Measurements from ENCODE around the gene PTPRK. TPM values are rescaled to one million over a fixed set of nuclear protein-coding genes. Genes with fewer than 3 reads are reported as not detected.
A peak's percentile ranks its signal among the peaks of the same experiment; 100 is the strongest.

Gene PTPRK
- total and polyA plus RNA-seq, 2 of the 8 experiments (the other 6 are each of a cell fraction or from before 2014, with no cell fraction given), result 11.4 to 47.3 TPM

- H4K5ac ChIP-seq (ENCODE audit: insufficient read length, low read depth, low read length), result no peak overlapping the region
- no peaks in the 10 kb centered on the region; a peak in 1 of 8 replicates for H3K36me3 ChIP-seq (ENCODE audit: control insufficient read depth in 2 of 4, insufficient read depth in 4 of 4, low read length in 3 of 4)
- no peak overlapping the region for H2AFZ ChIP-seq (ENCODE audit: low read length)
- no peak overlapping the region for H3K23ac ChIP-seq (ENCODE audit: insufficient read length)
- H4K91ac ChIP-seq (replicated peaks; ENCODE audit: insufficient read length, low read length), result no peak overlapping the region
- H3K79me2 ChIP-seq (ENCODE audit: control insufficient read depth in 1 of 2, insufficient read depth in 2 of 2, low read length in 2 of 2), result peaks cover 0 to 8% of the 10 kb centered on the region in 2 experiments; a peak in 1 of 4 replicates
- no peaks in the 10 kb centered on the region for H4K20me1 ChIP-seq (replicated peaks in 1 of 2; ENCODE audit: control insufficient read depth in 1 of 2, insufficient read depth in 2 of 2, low read length in 2 of 2)
- H3K4me3 ChIP-seq (ENCODE audit: extremely low read depth in 1 of 4, insufficient read depth in 2 of 4, low read depth in 3 of 4, low read length in 4 of 4), result no peak overlapping the region
- no peak overlapping the region for H3K56ac ChIP-seq (replicated peaks; ENCODE audit: insufficient read length, low read depth, low read length)
- no peak overlapping the region for H3K4ac ChIP-seq (replicated peaks; ENCODE audit: insufficient read length, low read depth, low read length)
- H3K4me2 ChIP-seq (ENCODE audit: insufficient read depth in 1 of 2, low read depth in 2 of 2, low read length in 2 of 2), result no peak overlapping the region
- no peak overlapping the region for H2BK12ac ChIP-seq (ENCODE audit: low read depth, low read length)
- H3K9ac ChIP-seq (replicated peaks in 1 of 4; ENCODE audit: extremely low read depth in 1 of 4, low read depth in 3 of 4, low read length in 3 of 4), result no peak overlapping the region
- no peak overlapping the region for H3K27ac ChIP-seq (ENCODE audit: low read depth, low read length)
- ChIA-PET CTCF (ENCODE audit: partially characterized antibody) (interaction anchor here (0.8 to 1.3 kb wide), 5 partner anchors 9 to 32 kb away, joined by 3 to 7 read pairs (median 5); no protein-coding TSS in a partner anchor), POLR2A (ENCODE audit: partially characterized antibody) (no interaction called here)
- TF ChIP-seq EZH2 (IDR thresholded peaks at IDR 0.05; ENCODE audit: low read depth, low read length, severe bottlenecking) (no peak), EP300 (IDR thresholded peaks at IDR 0.05; ENCODE audit: borderline replicate concordance in 1 of 2, low read depth in 2 of 2, low read length in 2 of 2) (no peak)
- TF ChIP-seq, protein P1, sequence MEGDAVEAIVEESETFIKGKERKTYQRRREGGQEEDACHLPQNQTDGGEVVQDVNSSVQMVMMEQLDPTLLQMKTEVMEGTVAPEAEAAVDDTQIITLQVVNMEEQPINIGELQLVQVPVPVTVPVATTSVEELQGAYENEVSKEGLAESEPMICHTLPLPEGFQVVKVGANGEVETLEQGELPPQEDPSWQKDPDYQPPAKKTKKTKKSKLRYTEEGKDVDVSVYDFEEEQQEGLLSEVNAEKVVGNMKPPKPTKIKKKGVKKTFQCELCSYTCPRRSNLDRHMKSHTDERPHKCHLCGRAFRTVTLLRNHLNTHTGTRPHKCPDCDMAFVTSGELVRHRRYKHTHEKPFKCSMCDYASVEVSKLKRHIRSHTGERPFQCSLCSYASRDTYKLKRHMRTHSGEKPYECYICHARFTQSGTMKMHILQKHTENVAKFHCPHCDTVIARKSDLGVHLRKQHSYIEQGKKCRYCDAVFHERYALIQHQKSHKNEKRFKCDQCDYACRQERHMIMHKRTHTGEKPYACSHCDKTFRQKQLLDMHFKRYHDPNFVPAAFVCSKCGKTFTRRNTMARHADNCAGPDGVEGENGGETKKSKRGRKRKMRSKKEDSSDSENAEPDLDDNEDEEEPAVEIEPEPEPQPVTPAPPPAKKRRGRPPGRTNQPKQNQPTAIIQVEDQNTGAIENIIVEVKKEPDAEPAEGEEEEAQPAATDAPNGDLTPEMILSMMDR (IDR thresholded peaks at IDR 0.05; ENCODE audit: control extremely low read depth in 1 of 3, insufficient read depth in 1 of 3, low read depth in 1 of 3, low read length in 3 of 3), result peak in 1 of 3 experiments; percentile 10; a peak in 1 of 4 replicates
- no peak overlapping the region for H2BK15ac ChIP-seq (ENCODE audit: low read length)
- no peak overlapping the region for H4K8ac ChIP-seq (ENCODE audit: extremely low read depth, insufficient read depth, low read length)
- no peak overlapping the region for H2AK5ac ChIP-seq (ENCODE audit: low read depth, low read length)
- no peaks in the 10 kb centered on the region for H3K9me3 ChIP-seq (ENCODE audit: insufficient read depth in 2 of 2, low read depth in 1 of 2, low read length in 1 of 2)
- no peak overlapping the region for H3K14ac ChIP-seq (ENCODE audit: insufficient read length)
- H3K23me2 ChIP-seq (ENCODE audit: low read depth, low read length), result no peaks in the 10 kb centered on the region
- 83% methylated on average over 2 of the region's 2 CpGs; no CpG with 5 or more reads in 1 of the 2 experiments for WGBS, 2 experiments (ENCODE audit: extremely low coverage in 1 of 2, insufficient coverage in 1 of 2, insufficient read length in 1 of 2, insufficient replicate concordance in 2 of 2, low coverage in 1 of 2, low lambda C conversion rate in 2 of 2, missing lambda C conversion rate in 1 of 2)
- H3K18ac ChIP-seq (ENCODE audit: extremely low read depth, low read length), result no peak overlapping the region
- H2BK5ac ChIP-seq (ENCODE audit: low read depth, low read length), result no peak overlapping the region
- no peak for DNase-seq (ENCODE audit: low read depth in 1 of 2, low spot score in 2 of 2)
- no peaks in the 10 kb centered on the region for H3K4me1 ChIP-seq (replicated peaks in 1 of 4; ENCODE audit: control insufficient read depth in 3 of 4, insufficient read depth in 4 of 4, low read length in 3 of 4)
- H2BK120ac ChIP-seq (replicated peaks; ENCODE audit: low read depth, low read length), result no peak overlapping the region
- H3K27me3 ChIP-seq (replicated peaks in 1 of 4; ENCODE audit: control insufficient read depth in 3 of 4, extremely low read depth in 1 of 4, insufficient read depth in 3 of 4, low read length in 3 of 4), result no peaks in the 10 kb centered on the region
- no peak overlapping the region for H2BK20ac ChIP-seq (ENCODE audit: low read length)
- H3K79me1 ChIP-seq (ENCODE audit: low read depth, low read length), result no peaks in the 10 kb centered on the region
- FAIRE-seq, result no peak
Observed at GRCh38 chr6:128295670-128296069, 224.7 kb downstream of the PTPRK start.
